GM21786 (cell line): ENCODE data around the gene ME3.

Experiments
- ATAC-seq: cut with Tn5 transposase; IDR thresholded peaks from one replicate; pipeline ENCODE4 v1.9.1; 2021; ENCODE audit not compliant: unreplicated experiment

Gene ME3

DNA sequence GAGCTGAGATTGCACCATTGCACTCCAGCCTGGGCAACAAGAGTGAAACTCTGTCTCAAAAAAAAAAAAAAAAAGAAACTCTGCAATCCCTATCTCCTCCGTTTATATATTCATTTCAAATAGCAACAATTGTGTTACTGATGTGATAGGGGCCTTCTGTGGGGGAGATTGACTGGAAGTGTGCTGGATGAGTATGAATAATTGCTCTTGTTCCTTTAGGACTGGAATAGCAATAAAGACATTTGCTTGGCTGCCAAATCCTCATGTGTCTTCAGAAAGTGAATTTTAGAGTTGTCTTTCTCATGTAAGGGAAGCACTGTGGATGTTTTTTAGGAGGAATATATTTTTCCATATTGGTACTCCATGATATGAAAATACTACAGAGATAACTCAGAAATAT, 21.1 kb upstream of the ME3 start:
- ATAC-seq: no peak

GRCh38 chr11:86692746-86693145, 20.3 kb upstream of the ME3 start:
- no peak for ATAC-seq

DNA sequence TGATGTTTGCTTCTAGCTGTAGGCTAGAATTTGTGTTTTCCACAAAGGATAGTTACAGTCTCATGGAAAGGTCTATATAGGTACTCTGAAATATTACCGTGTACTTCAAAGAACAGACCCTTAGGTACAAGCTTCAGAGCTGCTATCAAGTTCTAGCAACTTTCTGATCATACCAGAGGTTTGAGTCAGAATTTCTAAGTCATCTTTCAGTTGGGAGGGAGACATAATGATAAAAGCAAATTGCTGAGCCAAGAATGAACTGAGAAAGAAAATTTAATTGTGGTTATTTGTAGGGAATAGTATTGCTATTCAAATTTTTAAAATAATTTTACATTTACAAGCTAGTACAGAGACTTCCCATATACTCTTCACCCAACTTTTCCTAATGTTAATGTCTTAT, 19.9 kb upstream of the ME3 start:
- no peak for ATAC-seq

- ATAC-seq: peak; percentile 89
These were observed 16.2 kb upstream of the ME3 start for GRCh38 chr11:86688398-86689179.

- ATAC-seq: no peak
These were observed 14.9 kb upstream of the ME3 start for GRCh38 chr11:86687185-86687778.

DNA sequence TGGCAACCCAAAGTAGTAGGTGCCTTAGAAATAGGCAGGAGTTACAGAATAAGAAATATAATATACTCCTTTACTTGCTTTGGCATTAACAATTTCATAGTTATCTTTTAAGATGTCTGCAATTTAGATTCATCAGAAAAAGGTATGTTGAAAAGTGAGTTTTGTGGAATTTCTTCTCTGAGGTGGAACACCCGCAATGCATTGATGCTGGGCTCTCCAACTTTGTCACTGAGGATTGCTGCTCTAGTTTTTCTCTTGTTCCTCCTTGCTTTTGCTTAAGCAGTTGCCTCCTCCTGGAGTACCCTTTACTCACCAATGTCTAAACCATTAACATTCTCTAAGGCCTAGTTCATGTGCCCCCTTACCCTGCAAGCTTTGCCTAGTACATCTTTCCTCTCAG, 14.1 kb upstream of the ME3 start:
- ATAC-seq: no peak

GRCh38 chr11:86681483-86681756, 9.0 kb upstream of the ME3 start:
- ATAC-seq: no peak

DNA sequence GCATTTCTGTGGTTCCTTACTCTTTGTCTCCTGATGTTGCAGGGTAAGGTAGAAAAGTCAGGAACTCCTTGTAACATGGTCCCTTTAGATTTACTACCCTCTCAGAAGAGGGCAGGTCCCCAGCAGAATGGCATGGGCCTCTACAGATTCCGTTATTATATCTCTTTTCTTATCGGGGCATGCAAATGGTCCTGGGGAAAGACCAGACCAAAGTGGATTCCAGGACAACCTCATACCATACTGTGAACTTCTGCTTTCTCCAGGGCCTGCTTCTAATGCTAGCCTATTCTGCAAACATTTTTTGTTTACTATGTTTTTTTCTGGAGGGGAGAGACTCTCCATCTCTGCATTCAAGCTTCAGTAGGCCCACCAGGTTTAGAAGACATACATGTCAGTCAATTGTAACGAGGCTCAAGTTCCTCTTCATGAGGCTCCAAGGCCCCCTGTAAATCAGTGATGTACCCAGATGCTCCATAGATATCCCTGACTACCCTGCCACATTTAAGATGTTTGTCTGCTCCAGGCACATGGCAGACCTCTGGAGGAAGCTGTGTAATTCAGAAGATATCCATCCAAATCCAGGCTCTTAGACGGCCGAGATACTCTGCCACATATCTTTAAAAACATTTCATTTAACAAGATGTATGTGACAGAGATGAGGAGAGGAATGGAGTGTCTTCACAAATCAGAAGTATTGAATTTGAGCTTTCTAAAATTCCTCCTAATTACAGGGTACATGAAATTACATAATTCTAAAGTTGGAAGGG, 8.5 kb upstream of the ME3 start:
- no peak for ATAC-seq

GRCh38 chr11:86678823-86679222, 6.4 kb upstream of the ME3 start:
- no peak for ATAC-seq

DNA sequence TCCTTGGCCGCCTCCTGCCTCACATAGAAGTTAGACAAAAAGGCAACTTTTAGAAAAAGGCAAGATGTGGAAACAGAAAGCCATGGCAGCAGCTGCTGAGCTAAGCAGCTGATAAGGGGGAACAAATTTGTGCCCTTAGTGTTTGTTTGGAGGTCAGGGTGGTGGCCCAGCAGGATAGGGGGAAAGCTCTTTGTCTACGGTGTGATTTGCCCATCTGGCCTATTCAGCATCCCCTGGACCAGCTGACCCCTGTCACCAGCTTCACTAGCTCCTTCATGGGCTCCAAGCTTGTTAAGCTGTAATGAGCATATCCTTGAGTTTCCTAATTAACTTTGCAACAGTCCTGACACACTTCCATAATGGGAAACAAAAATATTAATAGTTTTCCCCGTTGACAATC, 5.9 kb upstream of the ME3 start:
- ATAC-seq: no peak

- ATAC-seq: no peak
These were observed 4.2 kb upstream of the ME3 start for GRCh38 chr11:86676533-86677154.

GRCh38 chr11:86676010-86676409, 3.6 kb upstream of the ME3 start:
- ATAC-seq: no peak

- ATAC-seq: no peak
These were observed 2.6 kb upstream of the ME3 start for GRCh38 chr11:86675017-86675416.

DNA sequence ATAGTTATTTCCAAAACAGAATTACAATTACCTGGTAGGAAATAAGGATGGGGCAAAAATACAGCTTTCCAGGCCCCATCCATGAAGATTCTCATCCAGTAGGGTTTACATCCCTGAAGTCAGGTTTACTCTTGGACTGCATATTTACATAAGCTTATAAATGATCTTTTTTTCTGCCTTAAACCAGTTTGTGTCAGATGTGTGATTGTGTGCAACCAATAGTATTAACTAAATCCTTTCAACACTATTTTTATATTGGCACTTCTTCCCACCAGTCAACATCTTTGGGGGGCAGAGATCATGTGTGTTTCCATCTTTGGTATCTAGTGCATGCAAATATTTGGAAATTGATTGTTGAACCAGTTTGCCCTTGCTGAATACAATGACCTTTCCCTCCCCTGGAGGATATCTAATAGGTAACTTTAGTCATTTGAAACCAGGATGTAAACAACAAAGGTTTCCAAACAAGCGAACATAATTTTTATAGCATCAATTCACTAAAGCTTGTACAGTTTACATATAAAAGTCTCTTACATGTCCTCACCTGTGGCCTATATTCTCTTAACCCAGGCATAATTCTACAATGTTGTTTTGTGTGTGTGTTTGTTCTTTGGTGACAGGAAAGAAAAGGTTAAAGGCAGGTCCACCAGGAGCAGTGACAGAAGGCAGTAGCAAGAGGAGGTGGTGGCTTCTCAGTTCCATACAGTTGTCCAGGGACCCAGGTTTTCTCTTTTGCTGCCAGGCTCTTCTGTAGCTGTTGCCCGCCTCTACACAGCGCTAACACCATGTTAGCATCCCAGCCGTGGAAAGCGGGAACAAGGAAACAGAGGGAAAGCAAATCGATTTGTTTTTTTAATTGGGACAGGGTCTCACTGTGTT, 1.7 kb upstream of the ME3 start:
- ATAC-seq: no peak

- no peak for ATAC-seq
These were observed 833 bp upstream of the ME3 start for GRCh38 chr11:86673055-86673843.

DNA sequence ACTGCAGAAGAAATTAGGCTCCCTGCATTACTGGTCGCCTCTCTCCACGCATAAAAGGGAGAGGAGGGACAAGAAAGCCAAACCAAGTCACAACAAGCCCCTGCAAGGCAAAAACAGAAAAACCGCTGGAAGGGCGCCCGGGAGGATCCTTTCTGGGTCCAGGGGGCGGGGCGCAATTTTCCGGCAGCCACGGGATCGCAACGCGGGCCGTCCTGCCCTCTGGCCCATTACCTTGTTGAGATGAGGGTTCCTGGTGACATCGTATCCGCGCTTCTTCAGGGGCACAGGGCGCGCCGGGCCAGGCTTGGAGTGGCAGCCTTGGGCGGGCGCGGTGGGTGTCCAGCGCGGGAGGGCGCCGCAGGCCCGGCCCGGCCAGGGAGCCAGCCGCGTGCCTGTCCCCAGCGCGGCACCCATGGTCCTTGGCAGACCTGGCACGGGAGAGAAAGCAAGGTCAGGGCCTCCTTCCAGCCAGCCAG, 847 bp downstream of the ME3 start:
- no peak for ATAC-seq

GRCh38 chr11:86670911-86671310, 1.5 kb downstream of the ME3 start:
- ATAC-seq: no peak

- ATAC-seq: no peak
These were observed 2.2 kb downstream of the ME3 start for GRCh38 chr11:86670181-86670580.

GRCh38 chr11:86669424-86669823, 3.0 kb downstream of the ME3 start:
- ATAC-seq: no peak

DNA sequence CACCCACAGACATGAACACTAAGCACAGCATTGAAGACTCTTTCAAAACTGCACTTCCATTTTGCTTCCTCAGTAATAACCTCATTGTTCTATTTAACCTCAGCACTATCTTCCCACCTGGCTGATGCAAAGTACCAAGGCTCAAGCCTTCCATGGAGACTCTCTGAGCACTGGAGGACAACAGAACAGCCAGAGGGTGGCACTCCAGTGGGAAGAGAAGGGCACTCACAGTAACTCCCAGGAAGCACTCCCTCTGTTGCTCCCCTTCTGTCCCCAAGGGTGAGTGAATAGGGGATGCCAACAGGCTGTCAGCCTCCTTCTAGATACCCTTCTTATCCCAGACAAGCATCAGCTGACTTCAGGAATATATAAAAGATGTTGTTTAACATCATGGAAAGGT, 3.5 kb downstream of the ME3 start:
- ATAC-seq: no peak
